ENCODE measurements around the gene DZIP3. TPM values are rescaled to one million over a fixed set of nuclear protein-coding genes. Genes with fewer than 3 reads are reported as not detected.

The DZIP3 gene
- total and polyA plus RNA-seq, 2 of the 13 experiments (the other 11 are each of a cell fraction or from before 2014, with no cell fraction given) = 11.3 to 17.3 TPM

- BruUV-seq (replicated peaks) = no TSS peak
- intact Hi-C loops (cut with micrococcal nuclease; ENCODE audit: unreplicated experiment) (no loop called here), in situ Hi-C loops (cut with HindIII; ENCODE audit: extremely low pct_ligation_motif_present, low pct_unique_long_range_greater_than_20kb) (loop anchor here (5.0 kb wide), 1 partner anchor 243 kb away; no protein-coding TSS in a partner anchor)
- CTCF ChIA-PET (ENCODE audit: low intra/inter-chr PET ratio, low total read pairs) = no interaction called here
- Histone ChIP-seq H4K20me1 (ENCODE audit: insufficient read depth, low read length) (no peaks in the 10 kb centered on the region), H3K9me3 (ENCODE audit: low read length) (no peaks in the 10 kb centered on the region), H3K36me3 (replicated peaks in 1 of 2; ENCODE audit: control insufficient read depth in 1 of 2, insufficient read depth in 2 of 2, low read length in 2 of 2) (peaks cover 0 to 13% of the 10 kb centered on the region in 2 experiments; a peak in 2 of 5 replicates), H3K4me1 (ENCODE audit: insufficient read depth, low read length) (no peaks in the 10 kb centered on the region), H3K27ac (ENCODE audit: extremely low read length, insufficient read depth, low read length) (no peak overlapping the region), H2AFZ (ENCODE audit: low read length) (no peak overlapping the region), H3K4me3 (replicated peaks in 1 of 3; ENCODE audit: insufficient read depth in 1 of 3, low read depth in 2 of 3, low read length in 3 of 3) (no peak overlapping the region), H3K27me3 (ENCODE audit: control insufficient read depth in 1 of 2, insufficient read depth in 2 of 2, low read length in 2 of 2) (no peaks in the 10 kb centered on the region), H3K4me2 (ENCODE audit: low read depth, low read length) (no peak overlapping the region), H3K79me2 (ENCODE audit: insufficient read depth, low read length) (no peaks in the 10 kb centered on the region), H3K9ac (ENCODE audit: insufficient read depth, low read depth, low read length) (no peak overlapping the region)
- TF ChIP-seq ZNF550 (CRISPR knock-in tag; IDR thresholded peaks at IDR 0.05; ENCODE audit: borderline replicate concordance) = no peak
- no peak for TF ChIP-seq ZNF382 (CRISPR knock-in tag; IDR thresholded peaks at IDR 0.05; ENCODE audit: borderline replicate concordance)
- FAIRE-seq (no peak), DNase-seq (ENCODE audit: low spot score) (no peak), ATAC-seq (no peak)
- WGBS (ENCODE audit: low lambda C conversion rate) = 89% methylated on average over 3 of the region's 3 CpGs
- POLR2A ChIA-PET = no interaction called here
Measured at GRCh38 chr3:108673988-108674661, 84.6 kb downstream of the DZIP3 start.

DNA sequence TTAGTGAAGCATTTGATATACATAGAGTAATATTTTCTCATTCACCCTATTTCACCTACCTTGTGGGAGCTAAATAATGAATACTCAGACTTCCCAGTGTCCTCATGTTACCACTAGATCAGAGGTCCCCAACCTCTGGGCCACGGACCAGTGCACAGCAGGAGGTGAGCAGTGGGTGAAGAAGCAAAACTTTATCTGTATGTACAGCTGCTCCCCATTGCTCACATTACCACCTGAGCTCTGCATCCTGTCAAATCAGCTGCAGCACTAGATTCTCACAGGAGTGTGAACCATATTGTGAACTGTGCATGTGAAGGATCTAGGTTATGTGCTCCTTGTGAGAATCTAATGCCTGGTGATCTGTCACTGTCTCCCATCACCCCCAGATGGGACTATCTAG is 88.3 kb downstream of the DZIP3 start:
- no peak overlapping the region for H3K9ac ChIP-seq (ENCODE audit: insufficient read depth, low read depth, low read length)
- ChIA-PET CTCF (ENCODE audit: low intra/inter-chr PET ratio, low total read pairs) (no interaction called here), POLR2A (no interaction called here)
- no peaks in the 10 kb centered on the region for H3K27me3 ChIP-seq (ENCODE audit: control insufficient read depth in 1 of 2, insufficient read depth in 2 of 2, low read length in 2 of 2)
- no peaks in the 10 kb centered on the region for H3K9me3 ChIP-seq (ENCODE audit: low read length)
- H3K4me2 ChIP-seq (ENCODE audit: low read depth, low read length) = no peak overlapping the region
- no peak overlapping the region for H3K4me3 ChIP-seq (replicated peaks in 1 of 3; ENCODE audit: insufficient read depth in 1 of 3, low read depth in 2 of 3, low read length in 3 of 3)
- intact Hi-C loops (cut with micrococcal nuclease; ENCODE audit: unreplicated experiment) = no loop called here
- peaks cover 0 to 5% of the 10 kb centered on the region in 2 experiments; a peak in 2 of 5 replicates for H3K36me3 ChIP-seq (replicated peaks in 1 of 2; ENCODE audit: control insufficient read depth in 1 of 2, insufficient read depth in 2 of 2, low read length in 2 of 2)
- ATAC-seq (no peak), FAIRE-seq (no peak), DNase-seq (ENCODE audit: low spot score) (no peak)
- H3K27ac ChIP-seq (ENCODE audit: extremely low read length, insufficient read depth, low read length) = no peak overlapping the region
- H3K79me2 ChIP-seq (ENCODE audit: insufficient read depth, low read length) = no peaks in the 10 kb centered on the region
- no peak overlapping the region for H2AFZ ChIP-seq (ENCODE audit: low read length)
- BruUV-seq (replicated peaks) = no TSS peak
- WGBS (ENCODE audit: low lambda C conversion rate) = 100% methylated on average over 1 of the region's 1 CpG
- no peaks in the 10 kb centered on the region for H4K20me1 ChIP-seq (ENCODE audit: insufficient read depth, low read length)
- in situ Hi-C loops (cut with HindIII; ENCODE audit: extremely low pct_ligation_motif_present, low pct_unique_long_range_greater_than_20kb) = no loop called here
- H3K4me1 ChIP-seq (ENCODE audit: insufficient read depth, low read length) = no peaks in the 10 kb centered on the region
- TF ChIP-seq CBFB (CRISPR knock-in tag; IDR thresholded peaks at IDR 0.05) (no peak), ZFP37 (CRISPR knock-in tag; IDR thresholded peaks at IDR 0.05; ENCODE audit: borderline replicate concordance) (no peak), RFX1 (IDR thresholded peaks at IDR 0.05) (no peak), ZNF407 (CRISPR knock-in tag; IDR thresholded peaks at IDR 0.05; ENCODE audit: not compliant biosample characterization) (no peak), ZNF264 (CRISPR knock-in tag; IDR thresholded peaks at IDR 0.05) (no peak), TBX2 (CRISPR knock-in tag; IDR thresholded peaks at IDR 0.05; ENCODE audit: borderline replicate concordance) (no peak), KLF9 (CRISPR knock-in tag; IDR thresholded peaks at IDR 0.05; ENCODE audit: low read depth) (no peak), TGIF2 (CRISPR knock-in tag; IDR thresholded peaks at IDR 0.05) (no peak)
- TF ChIP-seq, protein P1, sequence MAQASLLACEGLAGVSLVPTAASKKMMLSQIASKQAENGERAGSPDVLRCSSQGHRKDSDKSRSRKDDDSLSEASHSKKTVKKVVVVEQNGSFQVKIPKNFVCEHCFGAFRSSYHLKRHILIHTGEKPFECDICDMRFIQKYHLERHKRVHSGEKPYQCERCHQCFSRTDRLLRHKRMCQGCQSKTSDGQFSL (CRISPR knock-in tag; IDR thresholded peaks at IDR 0.05) = no peak
